ACC112 (cell line): ENCODE data around the gene TBC1D14.

ENCODE experiments used
- H2AFZ ChIP-seq: fragments of 200-600 bp; sonication (generic); one replicate; pipeline ENCODE4 v1.6.0; 2017; ENCODE audit warnings: antibody characterized with exemption, low read length; ENCODE audit not compliant: unreplicated experiment
- H3K27ac ChIP-seq: fragments of 200-600 bp; sonication (generic); 2 replicates; pipeline ENCODE4 v1.5.1; 2014; ENCODE audit warnings: low read depth, mild to moderate bottlenecking, antibody characterized with exemption, low read length, moderate library complexity
- H3K27me3 ChIP-seq: fragments of 200-600 bp; sonication (generic); 2 replicates; pipeline ENCODE4 v1.6.1; 2014; ENCODE audit warnings: mild to moderate bottlenecking, antibody characterized with exemption, low read length, moderate library complexity, mixed read lengths; ENCODE audit not compliant: insufficient read depth
- H3K36me3 ChIP-seq: fragments of 200-600 bp; sonication (generic); 2 replicates; pipeline ENCODE4 v1.6.1; 2016; ENCODE audit warnings: mild to moderate bottlenecking, antibody characterized with exemption, low read length, moderate library complexity, mixed read lengths; ENCODE audit not compliant: insufficient read depth
- H3K4me1 ChIP-seq: fragments of 200-600 bp; sonication (generic); one replicate; pipeline ENCODE4 v1.6.1; 2016; ENCODE audit warnings: low read length, mixed read lengths; ENCODE audit not compliant: insufficient read depth, unreplicated experiment, control insufficient read depth
- H3K4me3 ChIP-seq: fragments of 200-600 bp; sonication (generic); 2 replicates; pipeline ENCODE4 v1.5.1; 2014; ENCODE audit warnings: mild to moderate bottlenecking, low read depth, low read length
- H3K79me2 ChIP-seq: fragments of 200-600 bp; sonication (generic); one replicate; pipeline ENCODE4 v1.6.0; 2016; ENCODE audit warnings: low read length; ENCODE audit not compliant: control insufficient read depth, unreplicated experiment, insufficient read depth

TBC1D14 gene

GRCh38 chr4:6941796-6942195, 32.2 kb downstream of the TBC1D14 start:
- Histone ChIP-seq H3K4me3 (0 out of 2 replicates have a peak overlapping the region, but pooled peaks have one; percentile 0), H2AFZ (no peak overlapping the region), H3K27ac (peak overlapping the region; percentile 83)

GRCh38 chr4:6942238-6942800, 32.7 kb downstream of the TBC1D14 start:
- peak overlapping the region; percentile 83 for H3K27ac ChIP-seq
- H3K4me3 ChIP-seq, result peak overlapping the region; percentile 43; the same call in 1 of the 2 replicates
- H3K27me3 ChIP-seq, result no peaks in the 10 kb centered on the region
- no peak overlapping the region for H2AFZ ChIP-seq
- H3K79me2 ChIP-seq, result peaks cover 4% of the 10 kb centered on the region
- no peaks in the 10 kb centered on the region for H3K36me3 ChIP-seq
- H3K4me1 ChIP-seq, result peaks cover 17% of the 10 kb centered on the region

More at GRCh38 chr4:6941796-6942195, 32.2 kb downstream of the TBC1D14 start:
- H3K36me3 ChIP-seq, result no peaks in the 10 kb centered on the region
- H3K79me2 ChIP-seq, result peaks cover 4% of the 10 kb centered on the region
- H3K4me1 ChIP-seq, result peaks cover 17% of the 10 kb centered on the region
- no peaks in the 10 kb centered on the region for H3K27me3 ChIP-seq

GRCh38 chr4:6943012-6943884, 33.6 kb downstream of the TBC1D14 start:
- peak overlapping the region; percentile 83 for H3K27ac ChIP-seq
- peaks cover 6% of the 10 kb centered on the region for H3K79me2 ChIP-seq
- no peaks in the 10 kb centered on the region for H3K27me3 ChIP-seq
- H3K36me3 ChIP-seq, result no peaks in the 10 kb centered on the region
- H2AFZ ChIP-seq, result no peak overlapping the region
- peaks cover 17% of the 10 kb centered on the region for H3K4me1 ChIP-seq
- H3K4me3 ChIP-seq, result no peak overlapping the region

GRCh38 chr4:6943885-6944225, 34.2 kb downstream of the TBC1D14 start:
- Histone ChIP-seq H3K4me1 (peaks cover 17% of the 10 kb centered on the region), H3K27me3 (no peaks in the 10 kb centered on the region), H3K36me3 (no peaks in the 10 kb centered on the region), H3K79me2 (peaks cover 6% of the 10 kb centered on the region), H2AFZ (no peak overlapping the region), H3K27ac (no peak overlapping the region), H3K4me3 (no peak overlapping the region)

- Histone ChIP-seq H3K79me2 (peaks cover 6% of the 10 kb centered on the region), H2AFZ (no peak overlapping the region), H3K4me3 (no peak overlapping the region), H3K36me3 (no peaks in the 10 kb centered on the region), H3K4me1 (peaks cover 17% of the 10 kb centered on the region), H3K27me3 (no peaks in the 10 kb centered on the region), H3K27ac (no peak overlapping the region)
Observed at GRCh38 chr4:6944301-6945051, 34.9 kb downstream of the TBC1D14 start.

GRCh38 chr4:6945052-6945409, 35.4 kb downstream of the TBC1D14 start:
- H2AFZ ChIP-seq, result no peak overlapping the region
- H3K27ac ChIP-seq, result no peak overlapping the region
- no peaks in the 10 kb centered on the region for H3K36me3 ChIP-seq
- H3K79me2 ChIP-seq, result peaks cover 6% of the 10 kb centered on the region
- peaks cover 17% of the 10 kb centered on the region for H3K4me1 ChIP-seq
- H3K27me3 ChIP-seq, result no peaks in the 10 kb centered on the region
- H3K4me3 ChIP-seq, result no peak overlapping the region

- no peak overlapping the region for H2AFZ ChIP-seq
- no peaks in the 10 kb centered on the region for H3K27me3 ChIP-seq
- peaks cover 6% of the 10 kb centered on the region for H3K79me2 ChIP-seq
- peaks cover 14% of the 10 kb centered on the region for H3K4me1 ChIP-seq
- H3K27ac ChIP-seq, result no peak overlapping the region
- no peak overlapping the region for H3K4me3 ChIP-seq
- H3K36me3 ChIP-seq, result no peaks in the 10 kb centered on the region
Observed at GRCh38 chr4:6946497-6946896, 36.9 kb downstream of the TBC1D14 start.

- H3K27ac ChIP-seq, result no peak overlapping the region
- no peak overlapping the region for H3K4me3 ChIP-seq
- H3K27me3 ChIP-seq, result no peaks in the 10 kb centered on the region
- H2AFZ ChIP-seq, result no peak overlapping the region
- peaks cover 6% of the 10 kb centered on the region for H3K79me2 ChIP-seq
- H3K4me1 ChIP-seq, result peaks cover 2% of the 10 kb centered on the region
- H3K36me3 ChIP-seq, result no peaks in the 10 kb centered on the region
Observed at GRCh38 chr4:6948134-6948460, 38.5 kb downstream of the TBC1D14 start.

GRCh38 chr4:6951880-6952381, 42.3 kb downstream of the TBC1D14 start:
- Histone ChIP-seq H3K36me3 (no peaks in the 10 kb centered on the region), H3K4me1 (peaks cover 8% of the 10 kb centered on the region), H2AFZ (no peak overlapping the region), H3K27me3 (no peaks in the 10 kb centered on the region), H3K27ac (no peak overlapping the region), H3K79me2 (peaks cover 4% of the 10 kb centered on the region), H3K4me3 (no peak overlapping the region)

- H3K27me3 ChIP-seq, result no peaks in the 10 kb centered on the region
- H2AFZ ChIP-seq, result peak overlapping the region; percentile 100
- H3K4me1 ChIP-seq, result peaks cover 8% of the 10 kb centered on the region
- H3K4me3 ChIP-seq, result peak overlapping the region; percentile 73
- H3K27ac ChIP-seq, result no peak overlapping the region
- no peaks in the 10 kb centered on the region for H3K36me3 ChIP-seq
- peaks cover 2% of the 10 kb centered on the region for H3K79me2 ChIP-seq
Observed at GRCh38 chr4:6953751-6954380, 44.2 kb downstream of the TBC1D14 start.
